GM12875 (cell line): ENCODE data around the gene AMY1C.
"Not testable (repeated sequence)": the region's sequence is repeated elsewhere in the genome, so short reads cannot be mapped to it uniquely, and the experiment has no call there.

Experiments
- H3K4me3 ChIP-seq: one replicate; pipeline ENCODE4 v1.5.1; 2011; ENCODE audit warnings: low read depth, low read length, control low read depth
- TF ChIP-seq, protein P1 (sequence below): IDR thresholded peaks from 2 replicates; pipeline ENCODE4 v1.5.1; 2011; ENCODE audit warnings: low read depth, mild to moderate bottlenecking, control low read depth, inconsistent platforms, low read length, moderate library complexity, borderline replicate concordance; ENCODE audit not compliant: insufficient read depth

AMY1C gene

DNA sequence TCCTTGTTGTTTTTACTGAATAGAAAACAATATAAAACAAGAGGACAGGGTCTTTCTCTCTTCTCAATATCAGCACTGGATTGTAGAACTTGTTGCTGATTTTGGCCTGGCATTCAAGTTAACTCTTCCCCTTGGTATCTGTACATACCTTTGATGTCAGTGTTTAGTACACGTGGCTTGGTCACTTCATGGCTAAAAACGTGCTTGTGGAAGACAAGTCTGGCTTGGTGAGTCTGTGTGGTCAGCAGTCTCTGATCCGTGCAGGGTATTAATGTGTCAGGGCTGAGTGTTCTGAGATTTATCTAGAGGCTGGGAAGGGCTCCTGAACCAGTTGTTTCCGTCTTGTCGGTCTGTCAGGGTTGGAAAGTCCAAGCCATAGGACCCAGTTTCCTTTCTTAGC lies at the start of gene AMY1C:
Gene AMY1C, plus strand, starts transcription at position 301 of the 400 bp plus-strand sequence. CDS start 572 bp downstream, outside the sequence.
- H3K4me3 ChIP-seq = not testable (repeated sequence)

GRCh38 chr1:103700669-103701068 lies 49.0 kb upstream of the AMY1C start:
- not testable (repeated sequence) for H3K4me3 ChIP-seq

DNA sequence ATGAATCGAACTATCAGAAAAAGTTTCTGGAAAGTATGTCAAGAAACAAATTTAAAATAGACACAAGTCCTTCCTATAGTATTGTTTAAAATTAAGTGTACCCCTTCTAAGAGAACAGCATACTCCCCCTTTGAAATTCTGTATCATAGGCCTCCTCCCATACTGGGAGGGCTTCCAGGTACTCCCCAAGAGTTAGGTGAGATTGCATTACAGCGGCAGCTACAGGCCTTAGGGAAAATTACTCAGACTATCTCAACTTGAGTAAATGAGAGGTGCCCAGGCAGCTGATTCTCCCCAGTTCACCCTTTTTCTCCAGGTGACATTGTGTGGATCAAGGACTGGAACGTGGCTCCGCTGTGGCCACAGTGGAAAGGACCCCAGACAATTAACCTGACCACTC lies 48.4 kb upstream of the AMY1C start:
- not testable (repeated sequence) for H3K4me3 ChIP-seq

DNA sequence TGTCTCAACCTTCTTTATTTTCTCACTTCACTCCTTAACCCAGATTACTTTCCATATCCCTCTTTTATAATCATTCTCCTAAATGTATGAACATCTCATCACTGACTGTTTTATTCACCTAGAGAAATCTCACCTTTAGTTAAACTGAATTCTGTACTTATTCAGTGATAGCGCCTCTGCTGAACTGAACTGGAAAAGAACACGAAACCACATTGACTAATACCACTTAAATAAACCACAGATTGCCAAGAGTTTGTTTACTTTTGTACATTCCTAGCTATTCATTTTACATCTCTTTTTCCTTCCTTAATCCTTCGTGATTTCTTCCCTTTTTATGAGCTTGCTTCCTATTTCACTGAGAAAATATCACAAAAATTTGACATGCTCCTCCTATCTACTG lies 42.0 kb upstream of the AMY1C start:
- H3K4me3 ChIP-seq = not testable (repeated sequence)

DNA sequence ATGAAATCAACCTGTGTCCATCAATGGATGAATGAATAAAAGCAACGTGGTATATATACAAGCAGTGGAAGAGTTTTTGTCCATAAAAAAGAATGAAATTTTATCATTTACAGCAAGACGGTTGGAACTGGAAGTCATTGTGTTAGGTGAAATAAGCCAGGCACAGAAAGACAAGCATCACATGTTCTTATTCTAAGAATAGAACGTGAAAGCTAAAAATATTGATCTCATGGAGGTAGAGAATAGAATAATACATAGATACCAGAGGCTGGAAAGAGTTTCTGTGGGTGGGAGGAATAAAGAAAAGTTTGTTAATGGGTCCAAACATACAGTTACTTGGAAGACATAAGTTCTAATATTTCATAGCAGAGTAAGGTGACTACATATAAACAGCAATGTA lies 39.3 kb upstream of the AMY1C start:
- H3K4me3 ChIP-seq = not testable (repeated sequence)

DNA sequence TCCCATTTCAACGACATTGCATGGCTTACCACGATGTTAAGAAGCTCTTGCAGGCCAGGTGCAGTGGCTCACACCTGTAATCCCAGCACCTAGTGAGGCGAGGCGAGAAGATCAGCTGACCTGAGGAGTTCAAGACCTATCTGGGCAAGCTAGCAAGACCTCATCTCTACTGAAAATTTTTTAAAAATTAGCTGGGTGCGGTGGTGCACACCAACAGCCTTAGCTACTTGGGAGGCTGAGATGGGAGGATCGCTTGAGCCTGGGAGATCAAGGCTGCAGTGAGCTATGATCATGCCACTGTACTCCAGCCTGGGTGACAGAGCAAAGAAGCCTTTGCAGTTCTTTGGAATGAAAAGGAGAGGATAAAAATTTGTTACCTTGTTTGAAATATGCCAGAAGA lies 32.3 kb upstream of the AMY1C start:
- not testable (repeated sequence) for H3K4me3 ChIP-seq

DNA sequence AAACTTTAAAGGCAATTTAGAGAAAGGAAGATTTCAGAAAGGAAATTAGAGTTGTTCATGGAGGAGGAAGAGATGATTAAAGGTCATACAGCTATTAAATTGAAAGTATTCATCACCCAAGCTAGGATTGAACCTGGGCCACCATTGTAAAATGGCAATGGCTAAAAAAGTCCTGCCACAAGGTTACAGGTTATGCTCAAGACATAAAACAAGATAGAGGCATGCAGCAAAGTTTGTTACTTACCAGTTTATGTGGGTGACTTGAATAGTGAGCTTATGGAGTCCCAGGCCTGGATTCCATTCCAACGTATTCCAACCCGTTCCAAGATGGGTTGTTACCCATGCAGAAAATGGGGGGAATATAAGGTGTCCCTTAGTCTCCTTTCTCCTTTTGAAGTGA lies 28.2 kb upstream of the AMY1C start:
- H3K4me3 ChIP-seq = not testable (repeated sequence)

DNA sequence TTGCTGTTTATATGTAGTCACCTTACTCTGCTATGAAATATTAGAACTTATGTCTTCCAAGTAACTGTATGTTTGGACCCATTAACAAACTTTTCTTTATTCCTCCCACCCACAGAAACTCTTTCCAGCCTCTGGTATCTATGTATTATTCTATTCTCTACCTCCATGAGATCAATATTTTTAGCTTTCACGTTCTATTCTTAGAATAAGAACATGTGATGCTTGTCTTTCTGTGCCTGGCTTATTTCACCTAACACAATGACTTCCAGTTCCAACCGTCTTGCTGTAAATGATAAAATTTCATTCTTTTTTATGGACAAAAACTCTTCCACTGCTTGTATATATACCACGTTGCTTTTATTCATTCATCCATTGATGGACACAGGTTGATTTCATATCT lies 14.4 kb upstream of the AMY1C start:
- H3K4me3 ChIP-seq = not testable (repeated sequence)

DNA sequence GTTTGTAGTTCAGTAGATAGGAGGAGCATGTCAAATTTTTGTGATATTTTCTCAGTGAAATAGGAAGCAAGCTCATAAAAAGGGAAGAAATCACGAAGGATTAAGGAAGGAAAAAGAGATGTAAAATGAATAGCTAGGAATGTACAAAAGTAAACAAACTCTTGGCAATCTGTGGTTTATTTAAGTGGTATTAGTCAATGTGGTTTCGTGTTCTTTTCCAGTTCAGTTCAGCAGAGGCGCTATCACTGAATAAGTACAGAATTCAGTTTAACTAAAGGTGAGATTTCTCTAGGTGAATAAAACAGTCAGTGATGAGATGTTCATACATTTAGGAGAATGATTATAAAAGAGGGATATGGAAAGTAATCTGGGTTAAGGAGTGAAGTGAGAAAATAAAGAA lies 11.7 kb upstream of the AMY1C start:
- H3K4me3 ChIP-seq = not testable (repeated sequence)

DNA sequence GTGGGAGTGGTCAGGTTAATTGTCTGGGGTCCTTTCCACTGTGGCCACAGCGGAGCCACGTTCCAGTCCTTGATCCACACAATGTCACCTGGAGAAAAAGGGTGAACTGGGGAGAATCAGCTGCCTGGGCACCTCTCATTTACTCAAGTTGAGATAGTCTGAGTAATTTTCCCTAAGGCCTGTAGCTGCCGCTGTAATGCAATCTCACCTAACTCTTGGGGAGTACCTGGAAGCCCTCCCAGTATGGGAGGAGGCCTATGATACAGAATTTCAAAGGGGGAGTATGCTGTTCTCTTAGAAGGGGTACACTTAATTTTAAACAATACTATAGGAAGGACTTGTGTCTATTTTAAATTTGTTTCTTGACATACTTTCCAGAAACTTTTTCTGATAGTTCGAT lies 5.2 kb upstream of the AMY1C start:
- not testable (repeated sequence) for H3K4me3 ChIP-seq

GRCh38 chr1:103745040-103745439 lies 4.7 kb upstream of the AMY1C start:
- H3K4me3 ChIP-seq = not testable (repeated sequence)

- not testable (repeated sequence) for H3K4me3 ChIP-seq
Measured at GRCh38 chr1:103748273-103748672, 1.4 kb upstream of the AMY1C start.

- TF ChIP-seq, protein P1, sequence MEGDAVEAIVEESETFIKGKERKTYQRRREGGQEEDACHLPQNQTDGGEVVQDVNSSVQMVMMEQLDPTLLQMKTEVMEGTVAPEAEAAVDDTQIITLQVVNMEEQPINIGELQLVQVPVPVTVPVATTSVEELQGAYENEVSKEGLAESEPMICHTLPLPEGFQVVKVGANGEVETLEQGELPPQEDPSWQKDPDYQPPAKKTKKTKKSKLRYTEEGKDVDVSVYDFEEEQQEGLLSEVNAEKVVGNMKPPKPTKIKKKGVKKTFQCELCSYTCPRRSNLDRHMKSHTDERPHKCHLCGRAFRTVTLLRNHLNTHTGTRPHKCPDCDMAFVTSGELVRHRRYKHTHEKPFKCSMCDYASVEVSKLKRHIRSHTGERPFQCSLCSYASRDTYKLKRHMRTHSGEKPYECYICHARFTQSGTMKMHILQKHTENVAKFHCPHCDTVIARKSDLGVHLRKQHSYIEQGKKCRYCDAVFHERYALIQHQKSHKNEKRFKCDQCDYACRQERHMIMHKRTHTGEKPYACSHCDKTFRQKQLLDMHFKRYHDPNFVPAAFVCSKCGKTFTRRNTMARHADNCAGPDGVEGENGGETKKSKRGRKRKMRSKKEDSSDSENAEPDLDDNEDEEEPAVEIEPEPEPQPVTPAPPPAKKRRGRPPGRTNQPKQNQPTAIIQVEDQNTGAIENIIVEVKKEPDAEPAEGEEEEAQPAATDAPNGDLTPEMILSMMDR = no peak
Measured at GRCh38 chr1:103761896-103762295, 12.2 kb downstream of the AMY1C start.

GRCh38 chr1:103779932-103780331 lies 30.2 kb downstream of the AMY1C start:
- H3K4me3 ChIP-seq = no peak overlapping the region
- TF ChIP-seq, protein P1 = no peak

More at GRCh38 chr1:103761896-103762295, 12.2 kb downstream of the AMY1C start:
- H3K4me3 ChIP-seq = no peak overlapping the region

DNA sequence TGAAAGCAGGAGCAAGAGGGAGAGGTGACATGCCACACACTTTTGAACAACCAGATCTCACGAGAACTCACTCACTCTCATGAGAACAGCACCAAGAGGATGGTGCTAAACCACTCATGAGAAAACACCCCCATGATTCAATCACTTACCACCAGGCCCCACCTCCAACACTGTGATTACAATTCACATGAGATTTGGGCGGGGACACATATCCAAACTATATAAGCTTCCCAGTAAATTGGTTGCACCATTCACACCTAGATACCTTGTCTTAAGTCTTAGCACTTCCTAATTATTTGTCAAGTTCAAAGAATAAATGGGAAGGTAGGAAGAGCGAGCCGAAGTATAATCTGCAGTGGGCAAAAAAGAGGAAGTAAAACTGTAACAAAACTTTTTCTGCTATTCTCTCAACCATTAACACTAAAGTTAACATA lies 34.3 kb downstream of the AMY1C start:
- H3K4me3 ChIP-seq = no peak overlapping the region
- TF ChIP-seq, protein P1 = no peak
